ENCODE results near the gene SART1.

Gene SART1

GRCh38 chr11:65981972-65982823, 20.7 kb downstream of the SART1 start:
- Histone ChIP-seq H3K4me3 (ENCODE audit: low read depth, low read length) (no peak overlapping the region), H3K36me3 (ENCODE audit: control insufficient read depth, insufficient read depth, low read length) (peaks cover 29% of the 10 kb centered on the region), H3K9ac (ENCODE audit: low read length) (no peak overlapping the region), H3K9me3 (ENCODE audit: control insufficient read depth, insufficient read depth, low read depth, low read length) (no peaks in the 10 kb centered on the region), H3K27me3 (ENCODE audit: control insufficient read depth, insufficient read depth, low read length) (no peaks in the 10 kb centered on the region), H3K27ac (ENCODE audit: low read depth, low read length) (no peak overlapping the region), H3K4me1 (ENCODE audit: control insufficient read depth, insufficient read depth, low read length) (peaks cover 2% of the 10 kb centered on the region; the same call in 1 of the 2 replicates)

GRCh38 chr11:65982824-65983588, 21.5 kb downstream of the SART1 start:
- Histone ChIP-seq H3K27me3 (ENCODE audit: control insufficient read depth, insufficient read depth, low read length) (no peaks in the 10 kb centered on the region), H3K9ac (ENCODE audit: low read length) (no peak overlapping the region), H3K36me3 (ENCODE audit: control insufficient read depth, insufficient read depth, low read length) (peaks cover 21% of the 10 kb centered on the region), H3K4me3 (ENCODE audit: low read depth, low read length) (no peak overlapping the region), H3K9me3 (ENCODE audit: control insufficient read depth, insufficient read depth, low read depth, low read length) (no peaks in the 10 kb centered on the region), H3K27ac (ENCODE audit: low read depth, low read length) (no peak overlapping the region), H3K4me1 (ENCODE audit: control insufficient read depth, insufficient read depth, low read length) (peaks cover 2% of the 10 kb centered on the region; the same call in 1 of the 2 replicates)

- H3K4me3 ChIP-seq (ENCODE audit: low read depth, low read length) = no peak overlapping the region
- H3K27ac ChIP-seq (ENCODE audit: low read depth, low read length) = no peak overlapping the region
- no peaks in the 10 kb centered on the region for H3K27me3 ChIP-seq (ENCODE audit: control insufficient read depth, insufficient read depth, low read length)
- H3K9me3 ChIP-seq (ENCODE audit: control insufficient read depth, insufficient read depth, low read depth, low read length) = no peaks in the 10 kb centered on the region
- H3K36me3 ChIP-seq (ENCODE audit: control insufficient read depth, insufficient read depth, low read length) = peaks cover 15% of the 10 kb centered on the region
- no peak overlapping the region for H3K9ac ChIP-seq (ENCODE audit: low read length)
- H3K4me1 ChIP-seq (ENCODE audit: control insufficient read depth, insufficient read depth, low read length) = peaks cover 2% of the 10 kb centered on the region; the same call in 1 of the 2 replicates
These were observed 22.1 kb downstream of the SART1 start for GRCh38 chr11:65983589-65983987.

- Histone ChIP-seq H3K27me3 (ENCODE audit: control insufficient read depth, insufficient read depth, low read length) (no peaks in the 10 kb centered on the region), H3K9me3 (ENCODE audit: control insufficient read depth, insufficient read depth, low read depth, low read length) (no peaks in the 10 kb centered on the region), H3K9ac (ENCODE audit: low read length) (no peak overlapping the region), H3K36me3 (ENCODE audit: control insufficient read depth, insufficient read depth, low read length) (peaks cover 3% of the 10 kb centered on the region; the same call in 1 of the 2 replicates), H3K4me3 (ENCODE audit: low read depth, low read length) (no peak overlapping the region), H3K27ac (ENCODE audit: low read depth, low read length) (no peak overlapping the region), H3K4me1 (ENCODE audit: control insufficient read depth, insufficient read depth, low read length) (no peaks in the 10 kb centered on the region)
These were observed 25.8 kb downstream of the SART1 start for GRCh38 chr11:65987336-65987735.

GRCh38 chr11:65988791-65989592, 27.5 kb downstream of the SART1 start:
- H3K4me1 ChIP-seq (ENCODE audit: control insufficient read depth, insufficient read depth, low read length) = no peaks in the 10 kb centered on the region
- H3K9me3 ChIP-seq (ENCODE audit: control insufficient read depth, insufficient read depth, low read depth, low read length) = no peaks in the 10 kb centered on the region
- H3K27ac ChIP-seq (ENCODE audit: low read depth, low read length) = no peak overlapping the region
- no peaks in the 10 kb centered on the region for H3K27me3 ChIP-seq (ENCODE audit: control insufficient read depth, insufficient read depth, low read length)
- no peak overlapping the region for H3K9ac ChIP-seq (ENCODE audit: low read length)
- no peak overlapping the region for H3K4me3 ChIP-seq (ENCODE audit: low read depth, low read length)
- peaks cover 3% of the 10 kb centered on the region; the same call in 1 of the 2 replicates for H3K36me3 ChIP-seq (ENCODE audit: control insufficient read depth, insufficient read depth, low read length)

- no peaks in the 10 kb centered on the region for H3K27me3 ChIP-seq (ENCODE audit: control insufficient read depth, insufficient read depth, low read length)
- H3K4me1 ChIP-seq (ENCODE audit: control insufficient read depth, insufficient read depth, low read length) = no peaks in the 10 kb centered on the region
- no peak overlapping the region for H3K4me3 ChIP-seq (ENCODE audit: low read depth, low read length)
- H3K9me3 ChIP-seq (ENCODE audit: control insufficient read depth, insufficient read depth, low read depth, low read length) = no peaks in the 10 kb centered on the region
- no peak overlapping the region for H3K27ac ChIP-seq (ENCODE audit: low read depth, low read length)
- no peak overlapping the region for H3K9ac ChIP-seq (ENCODE audit: low read length)
- peaks cover 4% of the 10 kb centered on the region; the same call in 1 of the 2 replicates for H3K36me3 ChIP-seq (ENCODE audit: control insufficient read depth, insufficient read depth, low read length)
These were observed 30.5 kb downstream of the SART1 start for GRCh38 chr11:65992056-65992455.

GRCh38 chr11:65997286-65997685, 35.8 kb downstream of the SART1 start:
- no peak overlapping the region for H3K27ac ChIP-seq (ENCODE audit: low read depth, low read length)
- no peaks in the 10 kb centered on the region for H3K9me3 ChIP-seq (ENCODE audit: control insufficient read depth, insufficient read depth, low read depth, low read length)
- H3K4me1 ChIP-seq (ENCODE audit: control insufficient read depth, insufficient read depth, low read length) = no peaks in the 10 kb centered on the region
- no peak overlapping the region for H3K4me3 ChIP-seq (ENCODE audit: low read depth, low read length)
- no peaks in the 10 kb centered on the region for H3K27me3 ChIP-seq (ENCODE audit: control insufficient read depth, insufficient read depth, low read length)
- no peak overlapping the region for H3K9ac ChIP-seq (ENCODE audit: low read length)
- peaks cover 35% of the 10 kb centered on the region for H3K36me3 ChIP-seq (ENCODE audit: control insufficient read depth, insufficient read depth, low read length)

- Histone ChIP-seq H3K9ac (ENCODE audit: low read length) (peak within 1 kb of the TSS; percentile 77), H3K9me3 (ENCODE audit: control insufficient read depth, insufficient read depth, low read depth, low read length) (no peaks in the 10 kb centered on the region), H3K36me3 (ENCODE audit: control insufficient read depth, insufficient read depth, low read length) (peaks cover 52% of the 10 kb centered on the region), H3K27me3 (ENCODE audit: control insufficient read depth, insufficient read depth, low read length) (no peaks in the 10 kb centered on the region), H3K4me1 (ENCODE audit: control insufficient read depth, insufficient read depth, low read length) (peaks cover 8% of the 10 kb centered on the region), H3K27ac (ENCODE audit: low read depth, low read length) (peak within 1 kb of the TSS; percentile 84; the same call in 1 of the 2 replicates), H3K4me3 (ENCODE audit: low read depth, low read length) (peak within 1 kb of the TSS; percentile 84)
These were observed 40.6 kb downstream of the SART1 start, which contains the start of the genes BANF1 and EIF1AD for GRCh38 chr11:66001942-66002647. BANF1 (plus strand) TSS chr11:66002503; CDS start chr11:66003251, 748 bp downstream. EIF1AD (minus strand) TSS chr11:66002157; CDS start chr11:66000389, 1,768 bp downstream.

- H3K36me3 ChIP-seq (ENCODE audit: control insufficient read depth, insufficient read depth, low read length) = peaks cover 45% of the 10 kb centered on the region
- peak overlapping the region; percentile 84; the same call in 1 of the 2 replicates for H3K27ac ChIP-seq (ENCODE audit: low read depth, low read length)
- no peaks in the 10 kb centered on the region for H3K9me3 ChIP-seq (ENCODE audit: control insufficient read depth, insufficient read depth, low read depth, low read length)
- H3K27me3 ChIP-seq (ENCODE audit: control insufficient read depth, insufficient read depth, low read length) = no peaks in the 10 kb centered on the region
- peaks cover 14% of the 10 kb centered on the region for H3K4me1 ChIP-seq (ENCODE audit: control insufficient read depth, insufficient read depth, low read length)
- peak overlapping the region; percentile 77 for H3K9ac ChIP-seq (ENCODE audit: low read length)
- H3K4me3 ChIP-seq (ENCODE audit: low read depth, low read length) = peak overlapping the region; percentile 84
These were observed 41.2 kb downstream of the SART1 start for GRCh38 chr11:66002648-66003225.

GRCh38 chr11:66003291-66003690, 41.8 kb downstream of the SART1 start:
- H3K4me1 ChIP-seq (ENCODE audit: control insufficient read depth, insufficient read depth, low read length) = peaks cover 14% of the 10 kb centered on the region

More at GRCh38 chr11:66003291-66003690, 41.8 kb downstream of the SART1 start:
- H3K27me3 ChIP-seq (ENCODE audit: control insufficient read depth, insufficient read depth, low read length) = no peaks in the 10 kb centered on the region
- peak overlapping the region; percentile 84 for H3K4me3 ChIP-seq (ENCODE audit: low read depth, low read length)
- peaks cover 40% of the 10 kb centered on the region for H3K36me3 ChIP-seq (ENCODE audit: control insufficient read depth, insufficient read depth, low read length)
- no peaks in the 10 kb centered on the region for H3K9me3 ChIP-seq (ENCODE audit: control insufficient read depth, insufficient read depth, low read depth, low read length)
- no peak overlapping the region for H3K27ac ChIP-seq (ENCODE audit: low read depth, low read length)
- H3K9ac ChIP-seq (ENCODE audit: low read length) = peak overlapping the region; percentile 77
